ENCODE results near the gene GFRA1.

GFRA1 gene

DNA sequence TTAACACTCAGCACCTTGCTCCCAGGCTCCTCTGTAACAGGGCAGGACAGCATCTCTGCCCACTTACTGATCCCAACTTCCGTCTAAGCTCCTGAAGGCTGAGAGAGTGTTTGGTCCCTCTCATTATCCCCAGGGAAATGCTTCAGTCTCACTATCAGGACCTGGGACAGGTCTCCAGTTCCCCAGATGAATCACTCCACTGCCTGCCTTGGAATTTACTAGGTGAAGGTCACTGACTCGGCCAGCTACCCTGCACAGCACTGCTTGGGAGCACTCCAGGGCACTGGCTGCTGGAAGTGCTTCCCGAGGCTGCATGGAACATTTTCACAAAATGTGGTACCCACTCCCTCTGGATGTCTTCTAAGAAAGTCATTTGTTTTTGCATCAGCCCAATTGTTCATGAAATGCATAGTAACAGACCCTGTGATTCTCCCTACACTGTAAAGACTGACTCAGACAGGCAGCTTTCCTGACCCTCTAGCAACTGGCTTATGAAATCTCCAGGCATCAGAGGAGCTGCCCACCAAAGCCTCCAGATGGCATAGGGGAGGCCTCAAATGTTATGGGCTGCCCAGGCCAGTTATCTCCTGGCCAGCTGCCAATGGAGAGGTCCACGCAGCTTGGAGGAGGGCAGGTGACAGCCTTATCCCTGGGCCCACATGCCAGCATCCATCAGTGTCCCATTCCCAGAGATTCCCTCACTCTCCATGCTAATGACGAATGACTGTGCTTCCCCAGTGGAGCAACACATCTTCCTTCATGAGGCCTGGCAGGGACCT is 89.1 kb downstream of the GFRA1 start:
- Histone ChIP-seq H3K36me3 (no peaks in the 10 kb centered on the region), H3K4me1 (ENCODE audit: control insufficient read depth in 1 of 2, insufficient read depth in 1 of 2, low read depth in 1 of 2, low read length in 1 of 2) (no peaks in the 10 kb centered on the region), H3K27me3 (no peaks in the 10 kb centered on the region), H3K4me3 (ENCODE audit: low read depth in 1 of 2, low read length in 1 of 2) (no peak overlapping the region), H3K9me3 (no peaks in the 10 kb centered on the region), H3K27ac (no peak overlapping the region)
- TF ChIP-seq, protein P1, sequence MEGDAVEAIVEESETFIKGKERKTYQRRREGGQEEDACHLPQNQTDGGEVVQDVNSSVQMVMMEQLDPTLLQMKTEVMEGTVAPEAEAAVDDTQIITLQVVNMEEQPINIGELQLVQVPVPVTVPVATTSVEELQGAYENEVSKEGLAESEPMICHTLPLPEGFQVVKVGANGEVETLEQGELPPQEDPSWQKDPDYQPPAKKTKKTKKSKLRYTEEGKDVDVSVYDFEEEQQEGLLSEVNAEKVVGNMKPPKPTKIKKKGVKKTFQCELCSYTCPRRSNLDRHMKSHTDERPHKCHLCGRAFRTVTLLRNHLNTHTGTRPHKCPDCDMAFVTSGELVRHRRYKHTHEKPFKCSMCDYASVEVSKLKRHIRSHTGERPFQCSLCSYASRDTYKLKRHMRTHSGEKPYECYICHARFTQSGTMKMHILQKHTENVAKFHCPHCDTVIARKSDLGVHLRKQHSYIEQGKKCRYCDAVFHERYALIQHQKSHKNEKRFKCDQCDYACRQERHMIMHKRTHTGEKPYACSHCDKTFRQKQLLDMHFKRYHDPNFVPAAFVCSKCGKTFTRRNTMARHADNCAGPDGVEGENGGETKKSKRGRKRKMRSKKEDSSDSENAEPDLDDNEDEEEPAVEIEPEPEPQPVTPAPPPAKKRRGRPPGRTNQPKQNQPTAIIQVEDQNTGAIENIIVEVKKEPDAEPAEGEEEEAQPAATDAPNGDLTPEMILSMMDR (IDR thresholded peaks at IDR 0.05) = no peak

DNA sequence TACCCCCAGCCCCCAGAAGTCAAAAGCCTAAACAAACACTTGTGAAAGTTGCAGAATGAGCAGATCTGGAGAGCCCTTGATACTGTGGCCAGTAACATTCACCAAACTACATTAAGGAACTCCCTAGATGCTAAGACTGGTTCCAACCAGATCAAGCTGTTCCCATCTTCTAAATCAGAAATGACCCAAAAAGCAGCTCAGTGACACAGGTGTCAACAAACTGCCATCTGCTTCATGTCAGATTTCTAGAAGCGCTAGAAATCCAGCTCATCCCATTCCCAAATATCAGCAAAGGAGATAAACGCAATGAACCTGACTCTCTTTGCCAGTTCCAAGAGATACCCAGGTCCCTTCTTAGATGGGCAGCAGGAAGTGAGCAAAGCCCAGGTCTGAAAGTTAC is 90.6 kb downstream of the GFRA1 start:
- Histone ChIP-seq H3K4me3 (ENCODE audit: low read depth in 1 of 2, low read length in 1 of 2) (no peak overlapping the region), H3K4me1 (ENCODE audit: control insufficient read depth in 1 of 2, insufficient read depth in 1 of 2, low read depth in 1 of 2, low read length in 1 of 2) (no peaks in the 10 kb centered on the region), H3K9me3 (no peaks in the 10 kb centered on the region), H3K27me3 (no peaks in the 10 kb centered on the region), H3K36me3 (no peaks in the 10 kb centered on the region), H3K27ac (no peak overlapping the region)
- TF ChIP-seq, protein P1 (IDR thresholded peaks at IDR 0.05) = no peak

DNA sequence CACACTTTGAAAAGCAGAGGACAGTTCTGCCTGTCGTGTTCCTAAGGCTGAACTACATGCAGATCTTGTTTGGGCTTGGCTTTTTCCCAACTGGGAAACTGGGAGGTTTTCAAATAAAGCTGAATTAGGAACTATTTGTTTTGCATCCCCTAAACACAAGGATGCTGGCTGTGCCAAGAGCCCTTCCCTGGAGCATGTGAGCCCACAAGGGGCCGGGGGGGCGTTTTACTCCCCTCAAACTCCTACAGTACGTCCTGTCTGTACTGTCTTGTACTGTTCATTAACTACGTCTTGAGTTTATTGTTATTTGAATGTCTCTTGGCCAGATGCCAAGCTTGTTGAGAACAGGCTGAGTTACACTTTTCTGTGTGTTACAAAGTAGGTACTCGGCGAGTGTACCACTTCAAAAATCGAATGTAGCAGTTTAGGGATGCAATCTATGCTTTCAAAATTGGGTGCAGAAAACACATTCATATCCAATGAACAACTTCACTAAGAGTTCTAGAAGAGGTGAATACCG is 94.9 kb downstream of the GFRA1 start:
- TF ChIP-seq, protein P1 (IDR thresholded peaks at IDR 0.05) = no peak
- Histone ChIP-seq H3K9me3 (no peaks in the 10 kb centered on the region), H3K27ac (no peak overlapping the region)

DNA sequence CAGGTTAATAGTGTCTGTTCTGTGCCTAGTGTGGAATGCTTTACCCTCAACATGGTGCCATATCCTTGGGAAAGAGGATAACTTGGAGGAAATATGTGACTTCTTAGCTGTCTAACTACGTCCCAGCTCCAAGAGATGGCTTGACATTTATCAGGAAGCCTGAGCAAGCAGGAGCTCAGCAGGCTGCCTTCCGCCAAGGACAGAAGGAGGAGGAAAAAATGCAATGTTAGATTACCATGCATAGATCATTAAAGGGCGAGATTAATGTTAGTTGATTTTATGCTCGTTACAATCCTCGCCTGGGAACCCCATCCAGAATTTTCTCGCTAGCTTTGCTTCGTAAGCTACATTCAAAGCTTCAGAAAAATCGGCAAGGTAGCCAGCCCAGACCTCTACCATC is 97.8 kb downstream of the GFRA1 start:
- Histone ChIP-seq H3K4me1 (ENCODE audit: control insufficient read depth in 1 of 2, insufficient read depth in 1 of 2, low read depth in 1 of 2, low read length in 1 of 2) (no peaks in the 10 kb centered on the region), H3K27ac (no peak overlapping the region), H3K27me3 (no peaks in the 10 kb centered on the region), H3K9me3 (no peaks in the 10 kb centered on the region), H3K4me3 (ENCODE audit: low read depth in 1 of 2, low read length in 1 of 2) (no peak overlapping the region), H3K36me3 (no peaks in the 10 kb centered on the region)
- TF ChIP-seq, protein P1 (IDR thresholded peaks at IDR 0.05) = no peak

More for the DNA sequence above, 94.9 kb downstream of the GFRA1 start:
- H3K27me3 ChIP-seq = no peaks in the 10 kb centered on the region
- H3K36me3 ChIP-seq = no peaks in the 10 kb centered on the region
- no peak overlapping the region for H3K4me3 ChIP-seq (ENCODE audit: low read depth in 1 of 2, low read length in 1 of 2)
- H3K4me1 ChIP-seq (ENCODE audit: control insufficient read depth in 1 of 2, insufficient read depth in 1 of 2, low read depth in 1 of 2, low read length in 1 of 2) = no peaks in the 10 kb centered on the region

DNA sequence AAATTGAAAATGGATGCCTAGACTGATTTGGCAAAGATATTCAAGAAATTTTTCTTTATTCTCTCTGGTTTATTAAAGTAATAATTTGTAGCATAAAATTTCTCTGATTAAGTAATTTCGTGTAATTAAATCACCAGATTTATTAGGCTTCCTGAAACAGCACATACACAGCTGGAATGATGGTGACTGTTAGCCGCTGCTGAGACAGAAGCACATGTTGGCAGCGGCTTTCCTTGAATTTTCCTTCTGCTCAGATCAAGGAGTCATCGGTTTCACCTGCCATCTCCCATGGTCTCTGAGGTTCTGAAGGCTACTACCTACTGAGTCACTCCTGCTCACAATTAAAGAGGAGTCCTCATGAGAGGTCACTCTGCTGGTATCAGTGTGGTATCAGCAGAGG is 101.5 kb downstream of the GFRA1 start:
- TF ChIP-seq, protein P1 (IDR thresholded peaks at IDR 0.05) = no peak
- no peaks in the 10 kb centered on the region for H3K27me3 ChIP-seq
- no peak overlapping the region for H3K27ac ChIP-seq
- no peaks in the 10 kb centered on the region for H3K36me3 ChIP-seq
- no peak overlapping the region for H3K4me3 ChIP-seq (ENCODE audit: low read depth in 1 of 2, low read length in 1 of 2)
- H3K4me1 ChIP-seq (ENCODE audit: control insufficient read depth in 1 of 2, insufficient read depth in 1 of 2, low read depth in 1 of 2, low read length in 1 of 2) = no peaks in the 10 kb centered on the region
- no peaks in the 10 kb centered on the region for H3K9me3 ChIP-seq

All from neutrophil (primary cell).